CD4-positive, CD25-positive, alpha-beta regulatory T cell (primary cell): ENCODE results near the gene SPTSSA. TPM values are rescaled to one million over a fixed set of nuclear protein-coding genes. Genes with fewer than 3 reads are reported as not detected.
A peak's percentile ranks its signal among the peaks of the same experiment; 100 is the strongest.
"Not testable (repeated sequence)": the region's sequence is repeated elsewhere in the genome, so short reads cannot be mapped to it uniquely, and the experiment has no call there.

Experiments
- ATAC-seq, 2 donors: fragments of 150-1000 bp; cut with Tn5 transposase; one replicate each; pipeline ENCODE4 v1.10.0; 2021; ENCODE audit warnings: low read depth in 2 of 2, moderate number of reproducible peaks in 2 of 2, moderate library complexity in 1 of 2
- DNase-seq, 3 donors: peaks; one replicate each; pipeline versions ENCODE4 v3.0.0 to v3.0.0-alpha.2; 2012 to 2022; ENCODE audit warnings: mixed read lengths in 1 of 3
- H3K27ac ChIP-seq: one replicate; pipeline ENCODE4 v1.7.0; 2013; ENCODE audit warnings: mild to moderate bottlenecking, low read length; ENCODE audit not compliant: insufficient read depth, poor library complexity, severe bottlenecking
- H3K27me3 ChIP-seq: one replicate; pipeline ENCODE4 v1.7.0; 2013; ENCODE audit warnings: low read length; ENCODE audit not compliant: control insufficient read depth, insufficient read depth
- H3K36me3 ChIP-seq: one replicate; pipeline ENCODE4 v1.7.0; 2013; ENCODE audit warnings: mild to moderate bottlenecking, low read length, moderate library complexity; ENCODE audit not compliant: control insufficient read depth, insufficient read depth
- H3K4me1 ChIP-seq: 2 replicates; pipeline ENCODE4 v1.7.0; 2013; ENCODE audit warnings: mild to moderate bottlenecking, low read length; ENCODE audit not compliant: insufficient read depth, control insufficient read depth, poor library complexity, severe bottlenecking
- H3K4me3 ChIP-seq: one replicate; pipeline ENCODE4 v1.7.0; 2013; ENCODE audit warnings: low read depth, mild to moderate bottlenecking, low read length, moderate library complexity
- H3K9me3 ChIP-seq, 2 experiments: 1 replicate in 1 of 2; 2 replicates in 1 of 2; pipeline ENCODE4 v1.7.0; 2013; ENCODE audit warnings: low read length in 2 of 2, mild to moderate bottlenecking in 1 of 2, moderate library complexity in 1 of 2; ENCODE audit not compliant: control insufficient read depth in 2 of 2
- H3K27ac Mint-ChIP-seq, 3 donors: one replicate each; pipeline ENCODE4 v1.8.0; 2020 to 2022; ENCODE audit warnings: mild to moderate bottlenecking in 3 of 3, mixed read lengths in 3 of 3, moderate library complexity in 2 of 3
- H3K27me3 Mint-ChIP-seq: one replicate; pipeline ENCODE4 v1.8.0; 2022; ENCODE audit warnings: mild to moderate bottlenecking, mixed read lengths
- H3K36me3 Mint-ChIP-seq: one replicate; pipeline ENCODE4 v1.8.0; 2020; ENCODE audit warnings: mixed read lengths
- H3K4me1 Mint-ChIP-seq, 4 donors: one replicate each; pipeline ENCODE4 v1.8.0; 2020 to 2022; ENCODE audit warnings: mixed read lengths in 4 of 4, mild to moderate bottlenecking in 1 of 4
- H3K4me3 Mint-ChIP-seq, 4 donors: one replicate each; pipeline ENCODE4 v1.8.0; 2020 to 2022; ENCODE audit warnings: mild to moderate bottlenecking in 4 of 4, mixed read lengths in 4 of 4, moderate library complexity in 3 of 4
- H3K9me3 Mint-ChIP-seq, 7 donors: one replicate each; pipeline ENCODE4 v1.8.0; 2020 to 2022; ENCODE audit warnings: mixed read lengths in 7 of 7, mild to moderate bottlenecking in 3 of 7, moderate library complexity in 2 of 7
- polyA plus RNA-seq, 4 donors: library from polyadenylated mRNA; unstranded; fragments of 300-500 nt; fragmentation: Illumina TruSeq; gene quantifications; one replicate each; pipeline ENCODE4 v1.2.3, GENCODE V29; 2021
- total RNA-seq: library from RNA; stranded (reverse); gene quantifications from one replicate; pipeline ENCODE4 v1.2.3, GENCODE V29; 2022

The SPTSSA gene
- total and polyA plus RNA-seq, 5 donors from 2014 or later = 4.0 to 10.7 (median 8.1) TPM

DNA sequence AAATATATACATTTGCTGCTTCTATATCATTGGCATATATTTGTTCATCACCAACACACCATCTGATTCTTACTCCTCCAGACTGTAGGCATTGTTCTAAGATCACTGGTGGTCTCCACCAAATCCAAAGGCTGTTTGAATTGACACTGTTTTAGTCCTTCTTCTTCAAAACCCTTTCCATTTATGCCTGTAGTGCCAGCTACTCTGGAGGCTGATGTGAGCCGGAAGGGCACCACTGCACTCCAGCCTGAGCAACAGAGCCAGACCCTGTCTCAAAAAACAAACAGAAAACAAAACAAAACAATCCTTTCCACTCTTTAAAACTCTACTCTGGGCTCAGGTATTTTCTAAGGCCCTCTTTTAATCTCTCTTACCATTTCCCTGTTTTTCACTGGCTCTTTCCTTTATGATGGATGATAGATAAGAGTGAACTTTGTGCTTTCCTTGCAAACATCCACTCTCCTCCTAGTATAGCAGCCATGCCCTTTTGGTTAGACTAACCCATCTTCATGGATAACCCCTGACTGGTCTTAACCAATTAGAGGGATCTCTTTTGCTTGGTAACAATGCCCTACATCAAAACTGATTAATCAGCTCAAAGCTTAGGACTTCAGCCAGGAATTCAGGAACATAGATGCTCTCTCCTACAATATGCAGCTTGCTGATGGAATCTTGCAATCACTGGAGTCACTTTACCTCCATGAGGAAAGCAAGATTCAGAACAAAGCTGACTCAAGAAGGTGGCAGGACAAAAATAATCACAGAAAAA lies 24.9 kb downstream of the SPTSSA start:
- Histone ChIP-seq H3K4me1 (no peaks in the 10 kb centered on the region), H3K9me3 (no peaks in the 10 kb centered on the region), H3K27me3 (no peaks in the 10 kb centered on the region), H3K4me3 (no peak overlapping the region), H3K27ac (no peak overlapping the region), H3K36me3 (no peaks in the 10 kb centered on the region)
- DNase-seq (no peak), ATAC-seq (no peak)
- Mint-ChIP-seq H3K9me3 (peaks cover 0 to 5% (median 0%) of the 10 kb centered on the region in 7 donors), H3K27me3 (no peaks in the 10 kb centered on the region), H3K36me3 (peaks cover 4% of the 10 kb centered on the region), H3K4me3 (no peak overlapping the region), H3K4me1 (peaks cover 0 to 12% (median 2%) of the 10 kb centered on the region in 4 donors), H3K27ac (peak overlapping the region in 1 of 3 donors; percentile 15)

DNA sequence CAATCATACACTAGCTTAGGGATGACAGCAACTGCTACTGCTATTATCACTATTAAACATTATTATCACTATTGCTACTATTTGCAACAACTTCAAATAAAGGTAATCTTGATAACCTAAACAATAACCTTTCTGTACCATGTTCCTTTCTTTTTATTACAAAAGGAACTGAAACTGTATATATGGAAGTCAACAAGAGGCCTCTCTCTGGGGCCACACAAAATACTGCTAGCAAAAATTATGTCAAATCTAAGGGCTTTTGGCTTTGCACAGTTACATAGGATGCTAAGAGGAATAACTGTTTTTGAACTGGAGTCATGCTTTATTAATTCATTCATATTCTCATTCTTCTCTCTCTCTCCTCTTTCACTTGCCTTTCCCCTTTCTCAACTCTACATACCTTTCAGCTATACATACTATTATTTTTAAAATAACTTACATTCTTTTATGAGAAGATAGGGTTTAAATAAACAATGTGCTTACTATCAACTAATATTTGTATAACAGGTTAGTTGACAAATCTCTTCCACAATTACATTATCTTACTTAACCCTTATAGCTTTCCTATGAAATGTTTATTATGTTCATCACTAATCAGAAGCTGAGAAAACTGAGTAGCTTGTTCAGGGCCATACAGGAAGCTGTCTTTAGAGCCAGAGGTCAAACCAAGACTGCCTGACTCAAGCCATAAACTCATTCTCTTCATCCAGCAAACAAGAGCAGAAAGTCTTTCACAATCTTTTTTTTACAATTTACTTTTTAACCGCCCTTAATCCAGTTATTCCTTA lies 25.7 kb downstream of the SPTSSA start:
- H3K4me1 ChIP-seq = no peaks in the 10 kb centered on the region
- DNase-seq = no peak
- no peak overlapping the region for H3K27ac ChIP-seq
- H3K4me3 ChIP-seq = no peak overlapping the region
- ATAC-seq = no peak
- Mint-ChIP-seq H3K9me3 (peaks cover 0 to 5% (median 0%) of the 10 kb centered on the region in 7 donors), H3K4me3 (no peak overlapping the region), H3K4me1 (peaks cover 0 to 9% (median 2%) of the 10 kb centered on the region in 4 donors), H3K27ac (peak overlapping the region in 2 of 3 donors; percentile 7 to 15), H3K27me3 (no peaks in the 10 kb centered on the region), H3K36me3 (peaks cover 2% of the 10 kb centered on the region)
- H3K36me3 ChIP-seq = no peaks in the 10 kb centered on the region
- H3K27me3 ChIP-seq = no peaks in the 10 kb centered on the region
- no peaks in the 10 kb centered on the region for H3K9me3 ChIP-seq

DNA sequence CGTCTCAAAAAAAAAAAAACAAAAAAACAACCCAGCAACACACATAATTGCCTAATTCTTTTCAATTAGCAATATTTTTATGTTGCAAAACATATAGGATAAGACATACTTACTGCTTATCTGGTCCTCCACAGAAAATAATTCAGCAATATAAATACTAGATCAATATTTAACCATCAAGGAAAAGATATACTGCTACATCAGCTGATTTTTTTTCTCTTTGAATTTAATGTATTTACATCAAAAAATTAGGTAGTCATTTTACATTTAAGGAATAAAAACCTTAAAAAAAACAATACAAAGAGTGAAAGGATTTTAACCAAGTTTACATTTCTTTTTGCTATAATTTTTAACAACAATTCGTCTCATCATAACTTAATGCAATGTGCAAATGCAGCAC lies 28.1 kb downstream of the SPTSSA start:
- DNase-seq = no peak
- ATAC-seq = no peak
- Histone ChIP-seq H3K27ac (no peak overlapping the region), H3K36me3 (no peaks in the 10 kb centered on the region), H3K4me1 (no peaks in the 10 kb centered on the region), H3K27me3 (no peaks in the 10 kb centered on the region), H3K4me3 (no peak overlapping the region), H3K9me3 (no peaks in the 10 kb centered on the region)
- H3K27ac Mint-ChIP-seq = no peak overlapping the region
- peaks cover 0 to 10% (median 1%) of the 10 kb centered on the region in 7 donors for H3K9me3 Mint-ChIP-seq
- peaks cover 0 to 8% (median 0%) of the 10 kb centered on the region in 4 donors for H3K4me1 Mint-ChIP-seq
- no peaks in the 10 kb centered on the region for H3K36me3 Mint-ChIP-seq
- no peaks in the 10 kb centered on the region for H3K27me3 Mint-ChIP-seq
- no peak overlapping the region for H3K4me3 Mint-ChIP-seq

DNA sequence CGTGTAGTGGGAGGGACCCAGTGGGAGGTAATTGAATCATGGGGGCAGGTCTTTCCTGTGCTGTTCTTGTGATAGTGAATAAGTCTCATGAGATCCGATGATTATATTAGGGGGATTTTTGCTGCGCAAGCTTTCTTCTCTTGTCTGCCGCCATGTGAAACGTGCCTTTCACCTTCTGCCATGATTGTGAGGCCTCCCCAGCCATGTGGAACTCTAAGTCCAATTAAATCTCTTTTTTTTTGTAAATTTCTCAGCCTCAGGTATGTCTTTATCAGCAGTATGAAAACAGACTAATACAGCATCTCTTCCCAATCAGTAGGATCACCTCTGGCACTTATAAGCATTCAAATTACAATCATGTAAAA lies 34.0 kb downstream of the SPTSSA start:
- H3K4me3 ChIP-seq, H3K36me3 Mint-ChIP-seq, H3K27ac ChIP-seq, H3K9me3 ChIP-seq, H3K4me1 Mint-ChIP-seq, H3K9me3 Mint-ChIP-seq, H3K27me3 ChIP-seq, H3K4me1 ChIP-seq, H3K36me3 ChIP-seq, DNase-seq, H3K27me3 Mint-ChIP-seq, ATAC-seq, H3K27ac Mint-ChIP-seq, H3K4me3 Mint-ChIP-seq: not testable (repeated sequence)

DNA sequence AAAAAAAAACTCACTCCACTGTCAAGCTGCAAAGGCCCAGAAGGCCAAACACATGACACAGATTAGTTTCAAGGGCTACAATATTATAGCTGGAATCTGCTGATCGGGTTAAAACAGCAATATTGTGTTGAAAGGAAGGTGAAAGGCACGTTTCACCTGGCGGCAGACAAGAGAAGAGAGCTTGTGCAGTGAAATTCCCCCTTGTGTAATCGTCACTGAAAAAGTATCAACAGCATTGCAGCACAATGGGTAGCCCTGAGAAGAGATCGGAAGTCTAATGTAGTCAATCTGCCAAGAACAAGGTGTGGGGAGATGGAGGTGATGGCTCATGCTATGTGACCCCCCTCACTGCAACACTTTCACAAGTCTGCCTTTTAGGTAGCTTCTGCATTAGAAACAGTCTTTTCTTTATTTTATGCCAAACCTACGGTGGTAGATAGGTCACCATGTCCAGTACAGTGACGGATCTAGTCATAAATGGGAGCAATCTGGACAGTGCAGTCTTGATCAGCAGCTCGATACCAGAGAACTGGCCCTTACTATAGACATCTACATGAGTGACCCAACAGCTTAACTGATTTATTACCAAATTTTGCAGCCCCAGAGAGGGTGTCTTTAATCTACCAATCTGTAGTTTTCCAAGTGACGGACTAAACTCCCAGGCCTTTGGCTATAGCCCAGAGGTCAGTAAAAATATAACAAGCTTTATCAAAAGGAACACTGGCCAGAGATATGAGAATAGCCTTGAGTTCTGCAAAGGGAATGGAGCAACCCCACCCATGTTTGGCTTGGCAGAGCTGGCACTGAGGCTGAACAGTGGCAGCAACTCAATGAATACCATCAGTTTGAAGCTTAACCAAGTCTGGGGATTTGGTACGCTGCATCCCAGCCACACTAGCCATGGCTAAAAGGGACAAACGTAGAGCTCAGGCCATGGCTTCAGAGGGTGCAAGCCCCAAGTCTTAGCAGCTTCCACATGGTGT lies 35.4 kb downstream of the SPTSSA start:
- no peaks in the 10 kb centered on the region for H3K27me3 ChIP-seq
- H3K4me1 ChIP-seq = no peaks in the 10 kb centered on the region
- Mint-ChIP-seq H3K9me3 (peaks cover 0 to 5% (median 3%) of the 10 kb centered on the region in 7 donors), H3K4me3 (no peak overlapping the region), H3K4me1 (no peaks in the 10 kb centered on the region), H3K27ac (no peak overlapping the region), H3K36me3 (peaks cover under 1% of the 10 kb centered on the region), H3K27me3 (no peaks in the 10 kb centered on the region)
- no peak overlapping the region for H3K27ac ChIP-seq
- ATAC-seq = no peak
- H3K4me3 ChIP-seq = no peak overlapping the region
- DNase-seq = no peak
- no peaks in the 10 kb centered on the region for H3K9me3 ChIP-seq
- H3K36me3 ChIP-seq = no peaks in the 10 kb centered on the region

DNA sequence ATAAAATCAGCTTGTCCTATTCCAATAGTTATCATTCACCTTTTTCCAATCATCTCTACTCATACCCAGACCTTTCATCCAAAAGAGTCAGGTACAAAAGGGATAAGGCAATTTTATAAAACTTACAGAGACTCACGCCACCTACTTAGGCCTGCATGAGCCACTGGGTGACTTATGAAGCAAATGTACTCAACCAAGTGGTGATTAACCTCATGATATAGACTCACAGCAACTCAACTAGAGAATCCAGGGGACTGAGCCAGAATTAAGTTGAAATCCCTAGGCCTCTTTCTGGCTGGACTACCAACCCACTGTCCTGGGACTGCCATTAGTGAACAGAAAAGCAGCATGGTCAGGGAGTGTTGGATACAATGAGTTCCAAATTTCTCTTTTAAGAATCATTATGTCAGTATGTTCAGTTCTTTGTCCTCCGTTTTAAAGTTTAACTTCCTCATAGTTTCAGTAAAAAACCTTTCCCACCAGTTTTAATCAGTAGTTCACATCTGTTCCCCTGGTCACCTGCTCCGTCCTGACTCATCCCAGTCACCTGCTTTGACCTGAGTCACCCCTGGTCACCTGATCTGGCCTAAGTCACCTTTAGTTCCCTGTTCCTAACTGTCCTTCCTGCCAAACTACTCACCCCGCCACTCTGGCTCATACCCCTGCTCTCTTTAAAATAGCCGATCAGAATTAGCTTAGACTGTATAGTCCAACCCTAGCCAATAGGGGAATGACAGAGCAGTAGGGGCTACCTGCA lies 36.8 kb downstream of the SPTSSA start:
- no peak overlapping the region for H3K27ac Mint-ChIP-seq
- no peaks in the 10 kb centered on the region for H3K27me3 ChIP-seq
- H3K27me3 Mint-ChIP-seq = no peaks in the 10 kb centered on the region
- no peak overlapping the region for H3K4me3 ChIP-seq
- no peak overlapping the region for H3K4me3 Mint-ChIP-seq
- H3K27ac ChIP-seq = no peak overlapping the region
- H3K4me1 Mint-ChIP-seq = no peaks in the 10 kb centered on the region
- no peaks in the 10 kb centered on the region for H3K4me1 ChIP-seq
- H3K36me3 Mint-ChIP-seq = peaks cover 3% of the 10 kb centered on the region
- peaks cover 0 to 14% (median 5%) of the 10 kb centered on the region in 7 donors for H3K9me3 Mint-ChIP-seq
- H3K9me3 ChIP-seq = peaks cover 7 to 9% of the 10 kb centered on the region in 2 experiments
- DNase-seq (no peak), ATAC-seq (no peak)
- H3K36me3 ChIP-seq = no peaks in the 10 kb centered on the region

DNA sequence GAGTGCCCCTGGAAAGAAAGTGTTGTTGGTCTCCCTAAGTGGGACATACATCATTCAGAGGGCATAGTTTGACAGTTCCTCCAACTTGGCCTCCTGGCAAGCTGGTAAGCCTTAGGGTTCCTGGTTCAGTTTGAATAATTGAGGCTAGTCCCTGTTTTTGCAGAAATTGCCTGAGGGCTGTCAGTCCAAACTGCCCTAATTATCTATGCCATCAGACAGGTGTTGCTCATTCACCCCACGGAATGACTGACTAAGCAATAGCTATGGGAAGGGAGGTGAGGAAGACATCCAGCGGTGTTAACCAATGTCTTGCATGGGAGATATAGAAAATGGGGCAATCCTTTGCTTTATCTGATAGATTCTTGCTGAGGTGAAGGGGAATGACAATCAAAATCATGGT lies 37.6 kb downstream of the SPTSSA start:
- Mint-ChIP-seq H3K4me1 (no peaks in the 10 kb centered on the region), H3K27ac (no peak overlapping the region), H3K36me3 (peaks cover 3% of the 10 kb centered on the region), H3K27me3 (no peaks in the 10 kb centered on the region), H3K9me3 (peaks cover 0 to 18% (median 5%) of the 10 kb centered on the region in 7 donors), H3K4me3 (no peak overlapping the region)
- ATAC-seq (no peak), DNase-seq (no peak)
- Histone ChIP-seq H3K27ac (no peak overlapping the region), H3K4me3 (no peak overlapping the region), H3K9me3 (peaks cover 9 to 10% of the 10 kb centered on the region in 2 experiments), H3K36me3 (no peaks in the 10 kb centered on the region), H3K27me3 (no peaks in the 10 kb centered on the region), H3K4me1 (no peaks in the 10 kb centered on the region)
